ENCODE measurements around the gene CELA2A. TPM values are rescaled to one million over a fixed set of nuclear protein-coding genes. Genes with fewer than 3 reads are reported as not detected.
"Not testable (repeated sequence)": the region's sequence is repeated elsewhere in the genome, so short reads cannot be mapped to it uniquely, and the experiment has no call there.

Gene CELA2A
- total RNA-seq, 4 donors from 2014 or later = not detected

- Histone ChIP-seq H3K27me3 (no peaks in the 10 kb centered on the region), H3K27ac (no peak within 1 kb of the TSS), H3K4me3 (no peak within 1 kb of the TSS), H3K9me3 (no peaks in the 10 kb centered on the region), H3K4me1 (no peaks in the 10 kb centered on the region), H3K36me3 (no peaks in the 10 kb centered on the region)
- TF ChIP-seq POLR2A (IDR thresholded peaks at IDR 0.05) (no peak), CTCF (IDR thresholded peaks at IDR 0.05) (no peak)
- DNase-seq = no peak
These were observed 19.3 kb downstream of the CELA2A start, which contains the start of gene CELA2B for GRCh38 chr1:15475752-15476314. CELA2B (plus strand) TSS chr1:15476104; CDS start chr1:15476126, 22 bp downstream.

- Histone ChIP-seq H3K9me3 (no peaks in the 10 kb centered on the region), H3K36me3 (no peaks in the 10 kb centered on the region), H3K27me3 (no peaks in the 10 kb centered on the region), H3K4me1 (no peaks in the 10 kb centered on the region), H3K27ac (no peak overlapping the region), H3K4me3 (no peak overlapping the region)
- no peak for DNase-seq
- TF ChIP-seq POLR2A (IDR thresholded peaks at IDR 0.05) (no peak), CTCF (IDR thresholded peaks at IDR 0.05) (no peak)
These were observed 20.4 kb downstream of the CELA2A start for GRCh38 chr1:15476927-15477326.

- DNase-seq = no peak
- Histone ChIP-seq H3K9me3 (no peaks in the 10 kb centered on the region), H3K4me3 (no peak overlapping the region), H3K36me3 (no peaks in the 10 kb centered on the region), H3K27ac (no peak overlapping the region), H3K4me1 (no peaks in the 10 kb centered on the region), H3K27me3 (no peaks in the 10 kb centered on the region)
- TF ChIP-seq POLR2A (IDR thresholded peaks at IDR 0.05) = no peak
- TF ChIP-seq CTCF (IDR thresholded peaks at IDR 0.05) = no peak
These were observed 21.2 kb downstream of the CELA2A start for GRCh38 chr1:15477646-15478212.

GRCh38 chr1:15479654-15480347 is 23.3 kb downstream of the CELA2A start:
- DNase-seq = no peak
- no peak overlapping the region for H3K27ac ChIP-seq
- H3K4me1 ChIP-seq = no peaks in the 10 kb centered on the region
- no peaks in the 10 kb centered on the region for H3K36me3 ChIP-seq
- TF ChIP-seq CTCF (IDR thresholded peaks at IDR 0.05) (no peak), POLR2A (IDR thresholded peaks at IDR 0.05) (no peak)
- no peaks in the 10 kb centered on the region for H3K9me3 ChIP-seq
- no peaks in the 10 kb centered on the region for H3K27me3 ChIP-seq
- no peak overlapping the region for H3K4me3 ChIP-seq

- not testable (repeated sequence) for H3K4me3 ChIP-seq, H3K27me3 ChIP-seq, H3K36me3 ChIP-seq, H3K9me3 ChIP-seq, H3K4me1 ChIP-seq, DNase-seq, H3K27ac ChIP-seq
These were observed 25.9 kb downstream of the CELA2A start for GRCh38 chr1:15482455-15482854.

- not testable (repeated sequence) for H3K27me3 ChIP-seq, H3K4me3 ChIP-seq, H3K4me1 ChIP-seq, DNase-seq, H3K9me3 ChIP-seq, H3K36me3 ChIP-seq, H3K27ac ChIP-seq
These were observed 26.5 kb downstream of the CELA2A start for GRCh38 chr1:15482983-15483543.

Data from Peyer's patch (tissue), 4 donors.